CD4-positive, alpha-beta T cell treated with Interleukin-17A for 4 hours (primary cell): ENCODE measurements around the gene STARD7.
"Not testable (repeated sequence)": the region's sequence is repeated elsewhere in the genome, so short reads cannot be mapped to it uniquely, and the experiment has no call there.

Source experiments
- DNase-seq: peaks from one replicate; pipeline ENCODE4 v3.0.0-alpha.2; 2020; ENCODE audit warnings: mixed read lengths

STARD7 gene

GRCh38 chr2:96208143-96209010 lies at the start of gene STARD7:
TSS of gene STARD7 (minus strand) at chr2:96208827. CDS start at chr2:96208434, 393 bp downstream.
- peak; percentile 97 for DNase-seq

- DNase-seq, result not testable (repeated sequence)
Observed at GRCh38 chr2:96257744-96258143, 49.1 kb upstream of the STARD7 start.

DNA sequence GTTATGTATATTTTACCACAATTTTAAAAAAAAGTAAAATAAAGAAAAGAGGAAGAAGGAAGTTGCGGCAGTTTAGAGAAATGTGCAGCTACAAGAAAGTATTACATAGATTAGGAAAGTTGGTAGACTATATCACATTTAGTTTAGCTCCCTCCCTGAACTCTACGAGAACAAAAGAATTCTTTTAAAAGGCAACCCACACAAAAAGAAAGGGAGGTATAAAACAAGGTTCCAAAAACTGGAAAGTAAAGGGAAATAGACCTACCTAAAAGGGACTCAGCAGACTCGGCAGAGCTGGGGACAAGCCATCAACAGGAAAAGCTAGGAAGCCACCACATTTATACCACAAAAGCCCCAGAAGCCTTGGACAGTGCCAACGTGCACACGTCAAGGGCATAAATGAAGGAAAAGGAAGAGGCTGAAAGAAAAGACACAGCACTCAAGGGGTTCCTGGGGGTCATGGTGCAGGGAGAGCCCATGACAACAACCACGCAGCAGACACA lies 48.0 kb upstream of the STARD7 start:
- no peak for DNase-seq

DNA sequence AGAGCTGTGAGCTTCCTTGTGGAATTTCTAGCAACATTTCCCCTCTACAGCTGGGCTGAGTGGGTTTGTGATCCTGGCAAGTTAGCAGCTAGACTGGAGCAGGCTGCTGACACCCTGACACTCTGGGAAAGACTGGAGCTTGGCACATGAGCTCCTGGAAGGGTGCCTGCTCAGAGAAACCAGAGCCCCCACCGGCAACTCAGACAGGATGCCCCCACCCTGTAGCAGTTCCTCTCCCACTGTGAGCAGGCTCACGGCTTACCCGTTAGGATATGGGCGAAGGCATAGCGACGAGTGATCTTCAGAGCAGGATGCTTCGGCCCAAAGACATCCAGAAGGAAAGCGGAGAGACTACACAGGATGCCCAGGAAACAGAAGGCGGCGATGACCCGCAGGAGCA lies 45.9 kb upstream of the STARD7 start:
- DNase-seq, result no peak

DNA sequence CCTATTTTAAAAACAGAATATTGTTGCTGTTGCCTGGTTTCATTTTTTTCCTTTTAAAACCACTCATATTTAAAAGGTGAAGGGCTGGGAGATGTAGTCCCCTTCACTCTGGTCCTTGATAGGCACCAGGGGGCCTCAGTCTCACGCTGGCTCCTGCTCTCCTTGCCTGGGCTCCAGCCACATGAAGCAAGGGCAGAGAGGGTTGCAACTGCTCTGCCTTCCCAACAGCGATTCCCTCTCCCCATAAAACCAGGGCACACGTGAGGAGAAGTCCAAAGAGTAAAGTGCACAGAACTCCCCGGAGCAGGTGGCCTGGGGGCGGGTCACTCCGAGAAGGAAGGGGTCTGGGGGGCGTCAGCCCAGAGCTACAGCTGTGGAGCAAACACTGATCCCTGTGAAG lies 44.4 kb upstream of the STARD7 start:
- DNase-seq, result no peak

- no peak for DNase-seq
Observed at GRCh38 chr2:96252526-96252925, 43.9 kb upstream of the STARD7 start.

DNA sequence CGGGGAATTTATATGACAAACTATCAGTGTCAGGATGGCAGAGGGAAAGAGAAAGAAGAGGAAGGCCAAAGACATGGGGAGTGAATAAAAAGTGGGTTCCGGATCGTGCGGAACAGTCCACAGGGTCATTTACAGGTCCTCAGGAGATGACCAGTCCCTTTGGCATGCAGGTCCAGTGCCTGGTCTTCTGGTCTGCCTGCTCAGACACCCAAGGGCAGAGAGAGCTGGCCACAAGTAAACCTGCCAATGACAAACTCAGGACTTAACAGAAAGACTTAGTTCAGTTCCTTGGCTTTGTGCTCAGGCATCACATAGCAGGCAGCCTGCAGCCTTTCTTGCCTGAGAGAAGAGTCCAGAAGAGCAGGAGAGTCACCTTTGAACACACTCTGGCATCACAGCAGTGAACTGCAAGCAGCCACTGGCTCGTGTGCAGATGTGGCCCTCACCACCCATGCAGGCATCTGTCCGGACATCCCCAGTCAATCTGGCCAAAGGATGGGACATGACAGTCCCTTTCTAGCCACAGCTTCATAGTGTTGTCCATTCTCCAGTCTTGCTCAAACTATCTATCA lies 43.2 kb upstream of the STARD7 start:
- no peak for DNase-seq

DNA sequence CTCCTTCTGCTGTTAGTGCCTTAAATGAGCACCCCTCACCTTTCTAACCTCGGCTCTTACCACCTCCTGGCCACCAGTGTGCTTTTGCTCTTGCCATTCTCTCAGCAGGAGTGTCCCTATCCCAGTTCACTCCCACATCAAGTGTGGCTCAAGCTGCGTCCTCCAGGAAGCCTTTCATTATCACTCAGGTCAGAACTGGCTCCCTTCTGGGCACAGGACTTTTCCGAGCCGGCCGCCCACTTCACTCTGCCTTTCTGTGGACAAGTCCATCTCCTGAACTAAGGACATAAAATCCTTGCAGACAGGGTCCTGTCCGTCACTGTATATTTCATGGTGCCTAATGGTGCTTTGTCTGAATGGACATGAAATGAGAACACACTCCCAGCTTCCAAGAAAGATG lies 41.6 kb upstream of the STARD7 start:
- DNase-seq, result no peak

DNA sequence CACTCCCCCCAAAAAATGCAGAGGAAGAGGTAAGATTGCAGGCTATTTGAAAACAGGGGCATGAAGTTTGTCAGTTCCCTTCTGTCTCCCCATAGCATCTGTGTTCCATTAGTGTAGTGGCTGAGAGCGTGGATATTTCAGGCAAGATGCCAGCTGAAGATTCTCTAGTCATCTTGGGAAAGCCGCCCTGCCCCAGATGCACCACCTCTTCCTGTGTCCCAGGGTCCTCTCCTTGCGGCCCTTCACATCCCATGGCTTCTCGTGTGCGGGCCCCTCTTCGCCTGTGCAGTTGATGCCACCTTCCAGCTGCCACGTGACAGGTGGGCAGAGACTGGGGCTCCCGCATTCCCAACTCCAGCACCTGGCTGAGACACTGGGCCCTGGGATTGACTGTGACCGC lies 41.0 kb upstream of the STARD7 start:
- DNase-seq, result no peak

GRCh38 chr2:96248624-96249023 lies 40.0 kb upstream of the STARD7 start:
- no peak for DNase-seq

- DNase-seq, result no peak
Observed at GRCh38 chr2:96247896-96248295, 39.3 kb upstream of the STARD7 start.

GRCh38 chr2:96247009-96247408 lies 38.4 kb upstream of the STARD7 start:
- no peak for DNase-seq

DNA sequence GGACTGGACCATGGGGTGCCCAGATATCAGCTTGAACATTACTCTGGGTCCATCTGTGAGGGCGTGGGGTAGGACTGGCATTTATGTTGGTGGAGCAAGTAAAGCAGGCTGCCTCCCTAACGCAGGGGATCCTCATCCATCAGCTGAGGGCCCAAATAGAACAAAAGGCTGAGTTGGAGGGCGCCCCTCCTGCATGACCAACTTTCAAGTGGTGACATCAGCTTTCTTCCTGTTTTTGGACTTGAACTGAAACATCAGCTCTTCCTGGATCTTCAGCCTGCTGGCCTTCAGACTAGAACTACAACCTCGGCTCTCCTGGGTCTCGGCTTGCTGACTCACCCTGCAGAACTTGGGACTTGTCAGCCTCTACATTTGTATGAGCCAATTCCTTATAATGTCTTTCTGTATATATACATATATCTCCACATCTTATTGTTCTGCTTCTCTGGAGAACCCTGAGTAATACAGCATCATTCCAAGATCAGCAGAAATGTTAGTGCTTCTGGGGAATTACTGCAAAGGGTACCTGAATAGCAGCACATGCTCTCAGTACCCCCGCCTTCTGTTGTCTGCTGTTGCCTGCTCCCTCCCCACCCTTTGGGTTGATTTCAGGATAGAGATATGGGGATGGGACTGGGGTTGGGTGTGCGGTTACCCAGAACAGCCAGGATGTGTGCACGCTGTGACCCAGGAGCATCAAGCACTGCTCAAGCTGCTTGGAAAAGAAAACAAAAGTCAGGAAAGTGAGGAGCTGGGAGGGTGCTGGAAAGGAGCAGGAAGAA lies 37.2 kb upstream of the STARD7 start:
- peak; percentile 19 for DNase-seq

DNA sequence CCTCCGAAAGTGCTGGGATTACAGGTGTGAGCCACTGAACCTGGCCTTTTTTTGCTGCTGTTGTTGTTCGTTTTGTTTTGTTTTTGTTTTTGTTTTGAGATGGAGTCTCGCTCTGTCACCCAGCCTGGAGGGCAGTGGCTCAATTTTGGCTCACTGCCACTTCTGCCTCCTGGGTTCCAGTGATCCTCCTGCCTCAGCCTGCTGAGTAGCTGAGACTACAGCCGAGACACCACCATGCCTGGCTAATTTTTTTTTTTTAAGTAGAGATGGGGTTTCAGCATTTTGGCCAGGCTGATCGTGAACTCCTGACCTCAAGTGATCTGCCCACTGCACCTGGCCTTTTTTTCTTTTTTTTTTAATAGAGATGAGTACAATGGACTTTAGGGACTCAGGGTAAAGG lies 35.2 kb upstream of the STARD7 start:
- no peak for DNase-seq

DNA sequence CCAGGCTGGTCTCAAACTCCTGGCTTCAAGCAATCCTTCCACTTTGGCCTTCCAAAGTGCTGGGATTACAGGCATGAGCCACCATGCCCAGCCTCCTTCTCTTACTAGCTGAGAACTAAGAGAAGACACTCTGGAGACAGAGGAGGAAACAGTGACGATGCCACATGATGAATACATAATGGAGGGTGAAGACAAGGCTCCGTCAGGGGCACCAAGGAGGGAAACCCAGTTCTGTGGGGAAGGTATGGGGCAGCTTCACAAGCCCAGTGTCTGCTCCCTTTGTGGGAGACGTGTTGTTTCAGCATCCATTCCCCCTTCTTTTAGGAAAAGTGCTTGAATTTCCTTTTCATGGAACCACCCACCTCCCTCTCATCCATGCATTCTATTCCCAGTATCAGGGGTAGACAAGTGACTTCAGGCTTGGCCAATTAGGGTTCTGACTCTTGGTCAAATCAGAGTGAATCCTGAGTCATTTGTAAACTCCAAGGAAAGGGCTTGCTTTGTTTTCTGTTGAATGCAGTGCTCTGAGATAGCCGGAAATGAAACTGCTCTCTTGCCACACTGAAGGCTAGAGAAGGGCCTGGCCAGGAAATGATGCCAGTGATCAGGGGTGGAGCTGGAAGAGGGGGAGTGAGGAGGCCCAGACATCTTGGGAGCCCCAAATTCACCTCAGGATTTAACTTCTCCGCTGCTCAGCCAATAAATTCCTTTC lies 33.4 kb upstream of the STARD7 start:
- DNase-seq, result peak; percentile 60

GRCh38 chr2:96241227-96241626 lies 32.6 kb upstream of the STARD7 start:
- DNase-seq, result no peak

DNA sequence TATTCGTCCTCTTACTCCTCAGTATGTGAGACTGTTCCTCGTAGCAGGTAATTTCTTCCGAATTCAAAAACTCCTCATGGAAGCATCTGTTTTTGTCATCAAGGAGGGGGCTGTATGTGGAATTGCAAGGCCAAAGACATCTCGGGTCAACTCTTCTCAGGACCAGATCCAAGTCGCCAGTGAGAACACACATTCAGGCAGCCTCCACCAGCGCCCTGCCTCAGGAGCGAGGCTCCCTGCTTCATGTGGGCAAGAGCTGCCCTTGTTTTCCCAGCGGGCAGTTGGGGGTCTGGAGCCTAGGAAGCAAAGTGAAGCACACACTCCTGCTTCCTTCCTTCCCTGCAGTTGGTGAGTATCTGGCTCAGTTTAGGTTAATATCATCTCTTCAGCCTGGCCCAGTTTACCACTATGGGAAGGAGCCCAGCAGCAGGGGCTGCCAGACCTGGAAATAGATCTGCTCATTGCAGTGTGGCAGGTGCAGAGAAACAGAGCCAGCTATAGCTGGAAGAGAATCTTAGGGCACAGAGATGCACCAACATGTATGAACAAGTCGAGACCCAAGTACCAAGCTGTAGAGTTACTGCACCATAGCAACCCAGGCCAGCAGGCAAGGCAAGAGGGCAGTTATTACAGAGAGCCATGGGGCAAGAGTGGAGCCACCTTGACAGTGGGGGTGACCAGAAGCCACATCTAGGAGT lies 31.9 kb upstream of the STARD7 start:
- DNase-seq, result no peak

- DNase-seq, result no peak
Observed at GRCh38 chr2:96239745-96240264, 31.2 kb upstream of the STARD7 start.

GRCh38 chr2:96239091-96239490 lies 30.5 kb upstream of the STARD7 start:
- no peak for DNase-seq

DNA sequence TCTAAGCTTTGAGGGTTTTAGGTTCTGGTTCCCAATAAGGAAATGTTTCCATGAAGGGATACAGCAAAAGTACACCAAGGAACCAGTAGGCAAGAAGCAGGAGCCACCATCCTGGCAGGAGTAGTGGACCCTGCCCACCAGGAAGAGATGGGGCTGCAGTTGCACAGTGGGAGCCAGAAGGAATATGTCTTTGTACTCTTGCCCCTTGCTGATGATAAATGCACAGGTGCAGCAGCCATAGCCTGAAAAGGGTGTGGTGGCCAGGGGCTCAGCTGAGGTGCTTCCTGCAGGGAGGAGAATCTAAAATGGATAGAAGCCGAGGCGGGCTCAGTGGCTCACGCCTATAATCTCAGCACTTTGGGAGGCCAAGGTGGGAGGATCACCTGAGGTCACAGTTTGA lies 29.6 kb upstream of the STARD7 start:
- DNase-seq, result no peak

GRCh38 chr2:96236882-96237281 lies 28.3 kb upstream of the STARD7 start:
- no peak for DNase-seq

GRCh38 chr2:96233880-96234316 lies 25.3 kb upstream of the STARD7 start:
- DNase-seq, result no peak
